GM18511 (cell line): Measurements from ENCODE around the gene PURA.
A peak's percentile ranks its signal among the peaks of the same experiment; 100 is the strongest.

Experiments
- ATAC-seq: cut with Tn5 transposase; IDR thresholded peaks from one replicate; pipeline ENCODE4 v1.9.1; 2021; ENCODE audit warnings: mild to moderate bottlenecking, moderate library complexity; ENCODE audit not compliant: unreplicated experiment

The PURA gene

GRCh38 chr5:140157032-140157781 is 43.3 kb downstream of the PURA start:
- ATAC-seq: peak; percentile 98

- ATAC-seq: no peak
Observed at GRCh38 chr5:140159014-140159927, 45.4 kb downstream of the PURA start.

GRCh38 chr5:140162275-140162674 is 48.4 kb downstream of the PURA start:
- no peak for ATAC-seq

- ATAC-seq: no peak
Observed at GRCh38 chr5:140162781-140163180, 48.9 kb downstream of the PURA start.

- no peak for ATAC-seq
Observed at GRCh38 chr5:140165101-140165922, 51.4 kb downstream of the PURA start.

GRCh38 chr5:140165923-140166270 is 52.0 kb downstream of the PURA start:
- no peak for ATAC-seq

- no peak for ATAC-seq
Observed at GRCh38 chr5:140166911-140167310, 53.0 kb downstream of the PURA start.

GRCh38 chr5:140168371-140168770 is 54.5 kb downstream of the PURA start:
- no peak for ATAC-seq

- no peak for ATAC-seq
Observed at GRCh38 chr5:140169410-140169809, 55.5 kb downstream of the PURA start.

GRCh38 chr5:140172483-140172882 is 58.6 kb downstream of the PURA start:
- ATAC-seq: no peak

GRCh38 chr5:140174014-140174413 is 60.1 kb downstream of the PURA start:
- ATAC-seq: no peak

- ATAC-seq: peak; percentile 92
Observed at GRCh38 chr5:140174465-140175366, 60.8 kb downstream of the PURA start, which contains the start of gene CYSTM1. Gene CYSTM1, plus strand, starts transcription at chr5:140175188. Its CDS starts 19,278 bp downstream, at chr5:140194466.
